ELF-1 (cell line): ENCODE results near the gene FOXO6.

Experiments used
- DNase-seq: peaks from one replicate; pipeline ENCODE4 v3.0.0-alpha.2; 2016; ENCODE audit warnings: low read depth, low spot score

The FOXO6 gene

GRCh38 chr1:41350055-41350378 lies 11.2 kb upstream of the FOXO6 start:
- DNase-seq: no peak

GRCh38 chr1:41351262-41352151 lies 9.7 kb upstream of the FOXO6 start:
- DNase-seq: no peak

- DNase-seq: peak; percentile 80
Observed at GRCh38 chr1:41353744-41354143, 7.5 kb upstream of the FOXO6 start.

GRCh38 chr1:41354956-41355355 lies 6.3 kb upstream of the FOXO6 start:
- DNase-seq: no peak

- DNase-seq: no peak
Observed at GRCh38 chr1:41355356-41355755, 5.9 kb upstream of the FOXO6 start.

GRCh38 chr1:41355761-41356160 lies 5.5 kb upstream of the FOXO6 start:
- DNase-seq: no peak

- no peak for DNase-seq
Observed at GRCh38 chr1:41356752-41357151, 4.5 kb upstream of the FOXO6 start.

- DNase-seq: no peak
Observed at GRCh38 chr1:41357451-41358101, 3.7 kb upstream of the FOXO6 start.

GRCh38 chr1:41358131-41359021 lies 2.9 kb upstream of the FOXO6 start:
- no peak for DNase-seq

- DNase-seq: no peak
Observed at GRCh38 chr1:41359211-41360073, 1.8 kb upstream of the FOXO6 start.

- peak; percentile 73 for DNase-seq
Observed at GRCh38 chr1:41360074-41360785, 1.0 kb upstream of the FOXO6 start.

GRCh38 chr1:41361495-41362356 lies 492 bp downstream of the FOXO6 start:
- no peak for DNase-seq

- no peak for DNase-seq
Observed at GRCh38 chr1:41362357-41362721, 1.1 kb downstream of the FOXO6 start.

GRCh38 chr1:41362749-41363590 lies 1.7 kb downstream of the FOXO6 start:
- DNase-seq: no peak

- no peak for DNase-seq
Observed at GRCh38 chr1:41363591-41364320, 2.5 kb downstream of the FOXO6 start.

GRCh38 chr1:41364442-41365319 lies 3.4 kb downstream of the FOXO6 start:
- DNase-seq: no peak

- DNase-seq: no peak
Observed at GRCh38 chr1:41365320-41365633, 4.0 kb downstream of the FOXO6 start.
